H9 (cell line): ENCODE measurements around the gene STPG1. TPM values are rescaled to one million over a fixed set of nuclear protein-coding genes. Genes with fewer than 3 reads are reported as not detected.

ENCODE experiments used
- DNase-seq: peaks from one replicate; pipeline ENCODE4 v3.0.0-alpha.2; 2017
- H2AFZ ChIP-seq: one replicate; pipeline ENCODE4 v1.6.1; 2013; ENCODE audit warnings: mild to moderate bottlenecking, low read length, control low read depth, moderate library complexity
- H2AK5ac ChIP-seq: 2 replicates; pipeline ENCODE4 v1.6.1; 2013; ENCODE audit warnings: low read length, control low read depth, mixed read lengths; ENCODE audit not compliant: insufficient read length
- H2BK120ac ChIP-seq: one replicate; pipeline ENCODE4 v1.6.1; 2013; ENCODE audit warnings: low read depth, mild to moderate bottlenecking, low read length, control low read depth, inconsistent platforms; ENCODE audit not compliant: poor library complexity, severe bottlenecking
- H2BK12ac ChIP-seq: 2 replicates; pipeline ENCODE4 v1.6.1; 2013; ENCODE audit warnings: low read length, control low read depth, mixed read lengths, low read depth; ENCODE audit not compliant: insufficient read length
- H2BK15ac ChIP-seq: 2 replicates; pipeline ENCODE4 v1.6.1; 2013; ENCODE audit warnings: low read depth, low read length, control low read depth
- H2BK20ac ChIP-seq: one replicate; pipeline ENCODE4 v1.6.1; 2013; ENCODE audit warnings: low read depth, mild to moderate bottlenecking, low read length, control low read depth, inconsistent platforms; ENCODE audit not compliant: poor library complexity, severe bottlenecking
- H2BK5ac ChIP-seq: 2 replicates; pipeline ENCODE4 v1.6.1; 2013; ENCODE audit warnings: low read length, control low read depth, mixed read lengths; ENCODE audit not compliant: insufficient read length
- H3K14ac ChIP-seq: 2 replicates; pipeline ENCODE4 v1.6.1; 2013; ENCODE audit warnings: low read length, control low read depth; ENCODE audit not compliant: insufficient read depth
- H3K18ac ChIP-seq: 2 replicates; pipeline ENCODE4 v1.6.1; 2013; ENCODE audit warnings: low read depth, mild to moderate bottlenecking, mixed read lengths, low read length, control low read depth; ENCODE audit not compliant: insufficient read length
- H3K23ac ChIP-seq: 2 replicates; pipeline ENCODE4 v1.6.1; 2013; ENCODE audit warnings: low read length, control low read depth, mixed read lengths, low read depth; ENCODE audit not compliant: insufficient read length
- H3K23me2 ChIP-seq: 2 replicates; pipeline ENCODE4 v1.6.1; 2013; ENCODE audit warnings: low read depth, mild to moderate bottlenecking, mixed read lengths, low read length, control low read depth; ENCODE audit not compliant: insufficient read length, poor library complexity, severe bottlenecking
- H3K27ac ChIP-seq: 2 replicates; pipeline ENCODE4 v1.5.1; 2013; ENCODE audit warnings: low read length, control low read depth, mixed read lengths, low read depth; ENCODE audit not compliant: insufficient read length
- H3K27me3 ChIP-seq: 2 replicates; pipeline ENCODE4 v1.6.1; 2013; ENCODE audit warnings: low read length, control low read depth, inconsistent platforms; ENCODE audit not compliant: insufficient read depth
- H3K4ac ChIP-seq: 2 replicates; pipeline ENCODE4 v1.6.1; 2013; ENCODE audit warnings: low read depth, mild to moderate bottlenecking, control low read depth, inconsistent platforms, low read length, moderate library complexity
- H3K4me1 ChIP-seq: 2 replicates; pipeline ENCODE4 v1.6.1; 2013; ENCODE audit warnings: low read length, control low read depth, inconsistent platforms; ENCODE audit not compliant: insufficient read depth
- H3K4me2 ChIP-seq: 2 replicates; pipeline ENCODE4 v1.6.1; 2013; ENCODE audit warnings: low read length, control low read depth, mixed read lengths; ENCODE audit not compliant: insufficient read length, insufficient read depth
- H3K56ac ChIP-seq: 2 replicates; pipeline ENCODE4 v1.6.1; 2013; ENCODE audit warnings: low read depth, mild to moderate bottlenecking, mixed read lengths, low read length, control low read depth; ENCODE audit not compliant: insufficient read length
- H3K79me1 ChIP-seq: 2 replicates; pipeline ENCODE4 v1.6.1; 2013; ENCODE audit warnings: low read depth, mild to moderate bottlenecking, moderate library complexity, low read length, control low read depth, inconsistent platforms; ENCODE audit not compliant: insufficient read depth, poor library complexity, severe bottlenecking
- H3K79me2 ChIP-seq: 2 replicates; pipeline ENCODE4 v1.6.1; 2013; ENCODE audit warnings: low read length, control low read depth, inconsistent platforms; ENCODE audit not compliant: insufficient read depth
- H3K9ac ChIP-seq: 2 replicates; pipeline ENCODE4 v1.6.1; 2013; ENCODE audit warnings: low read length, control low read depth, mixed read lengths; ENCODE audit not compliant: insufficient read length; ENCODE audit errors: extremely low read depth
- H3K9me3 ChIP-seq: one replicate; pipeline ENCODE4 v1.6.1; 2013; ENCODE audit warnings: low read depth, low read length, inconsistent platforms; ENCODE audit not compliant: control insufficient read depth
- H3T11ph ChIP-seq: one replicate; pipeline ENCODE4 v1.6.1; 2013; ENCODE audit warnings: mild to moderate bottlenecking, low read length, control low read depth, inconsistent platforms
- H4K20me1 ChIP-seq: one replicate; pipeline ENCODE4 v1.6.1; 2013; ENCODE audit not compliant: control insufficient read depth, insufficient read length, insufficient read depth
- H4K5ac ChIP-seq: 2 replicates; pipeline ENCODE4 v1.6.1; 2013; ENCODE audit warnings: low read depth, mild to moderate bottlenecking, mixed read lengths, low read length, control low read depth; ENCODE audit not compliant: insufficient read length
- H4K8ac ChIP-seq: replicated peaks from 2 replicates; pipeline ENCODE4 v1.6.1; 2013; ENCODE audit warnings: low read length, control low read depth, mixed read lengths, low read depth; ENCODE audit not compliant: insufficient read length
- H4K91ac ChIP-seq: 2 replicates; pipeline ENCODE4 v1.6.1; 2013; ENCODE audit warnings: low read depth, mild to moderate bottlenecking, moderate library complexity, mixed read lengths, low read length, control low read depth; ENCODE audit not compliant: insufficient read length
- H3K27ac Mint-ChIP-seq, 3 experiments: 2 replicates in 2 of 3; 3 replicates in 1 of 3; pipeline ENCODE4 v1.8.0; 2020 to 2021; ENCODE audit warnings: mixed read lengths in 3 of 3, mild to moderate bottlenecking in 1 of 3, moderate library complexity in 1 of 3
- H3K27me3 Mint-ChIP-seq: 2 replicates; pipeline ENCODE4 v1.8.0; 2021; ENCODE audit warnings: low read depth, mild to moderate bottlenecking, moderate library complexity, mixed read lengths
- H3K36me3 Mint-ChIP-seq, 3 experiments: 2 replicates in 2 of 3; 3 replicates in 1 of 3; pipeline ENCODE4 v1.8.0; 2020 to 2021; ENCODE audit warnings: low read depth in 3 of 3, mixed read lengths in 3 of 3; ENCODE audit not compliant: insufficient read depth in 1 of 3
- H3K4me1 Mint-ChIP-seq, 2 experiments: 2 replicates each; pipeline ENCODE4 v1.8.0; 2020; ENCODE audit warnings: mixed read lengths in 2 of 2
- H3K4me3 Mint-ChIP-seq, 2 experiments: 2 replicates in 1 of 2; 3 replicates in 1 of 2; pipeline ENCODE4 v1.8.0; 2020 to 2021; ENCODE audit warnings: mild to moderate bottlenecking in 2 of 2, mixed read lengths in 2 of 2, moderate library complexity in 1 of 2
- H3K9me3 Mint-ChIP-seq, 2 experiments: 2 replicates in 1 of 2; 3 replicates in 1 of 2; pipeline ENCODE4 v1.8.0; 2020; ENCODE audit warnings: mild to moderate bottlenecking in 2 of 2, mixed read lengths in 2 of 2, moderate library complexity in 1 of 2
- WGBS: extraction: QIAGEN DNeasy Blood & Tissue Kit; methylation state at CpG from one replicate; pipeline ENCODE4 v1.1.7; 2013; ENCODE audit warnings: missing lambda C conversion rate, low lambda C conversion rate, mixed read lengths; ENCODE audit not compliant: insufficient read length; ENCODE audit errors: extremely low coverage; 5-methylcytosine and 5-hydroxymethylcytosine counted together
- total RNA-seq: library from RNA; stranded (reverse); gene quantifications from 2 replicates; pipeline ENCODE4 v1.2.1, GENCODE V29; 2021
- TF ChIP-seq, protein P1 (sequence below): fragments of 200-600 bp; sonication (generic); conservative IDR thresholded peaks from 3 replicates; pipeline ENCODE4 v1.8.0; 2021; ENCODE audit warnings: antibody characterized with exemption, mild to moderate bottlenecking

The STPG1 gene
- total RNA-seq, 1 experiment from 2014 or later, result 8.3 TPM

DNA sequence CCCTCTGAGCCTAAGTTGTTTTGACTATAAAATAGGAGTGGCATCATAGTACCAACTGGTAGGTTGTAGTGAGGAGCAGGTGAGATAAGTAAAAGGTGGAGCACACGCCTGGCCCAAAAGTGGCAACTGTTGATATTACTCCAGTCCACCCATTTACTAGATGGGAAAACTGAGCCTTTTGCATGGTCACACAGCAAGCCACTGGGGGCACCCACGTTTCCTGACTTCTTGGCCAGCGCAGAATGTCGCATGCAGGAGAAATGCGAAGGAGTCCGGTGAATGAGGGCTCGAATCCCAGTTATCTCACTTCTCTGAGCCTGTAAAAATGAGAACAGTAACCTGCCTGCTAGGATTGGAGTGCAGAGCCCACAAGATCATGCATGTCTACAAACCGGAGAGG lies 73.6 kb downstream of the STPG1 start:
- TF ChIP-seq, protein P1, sequence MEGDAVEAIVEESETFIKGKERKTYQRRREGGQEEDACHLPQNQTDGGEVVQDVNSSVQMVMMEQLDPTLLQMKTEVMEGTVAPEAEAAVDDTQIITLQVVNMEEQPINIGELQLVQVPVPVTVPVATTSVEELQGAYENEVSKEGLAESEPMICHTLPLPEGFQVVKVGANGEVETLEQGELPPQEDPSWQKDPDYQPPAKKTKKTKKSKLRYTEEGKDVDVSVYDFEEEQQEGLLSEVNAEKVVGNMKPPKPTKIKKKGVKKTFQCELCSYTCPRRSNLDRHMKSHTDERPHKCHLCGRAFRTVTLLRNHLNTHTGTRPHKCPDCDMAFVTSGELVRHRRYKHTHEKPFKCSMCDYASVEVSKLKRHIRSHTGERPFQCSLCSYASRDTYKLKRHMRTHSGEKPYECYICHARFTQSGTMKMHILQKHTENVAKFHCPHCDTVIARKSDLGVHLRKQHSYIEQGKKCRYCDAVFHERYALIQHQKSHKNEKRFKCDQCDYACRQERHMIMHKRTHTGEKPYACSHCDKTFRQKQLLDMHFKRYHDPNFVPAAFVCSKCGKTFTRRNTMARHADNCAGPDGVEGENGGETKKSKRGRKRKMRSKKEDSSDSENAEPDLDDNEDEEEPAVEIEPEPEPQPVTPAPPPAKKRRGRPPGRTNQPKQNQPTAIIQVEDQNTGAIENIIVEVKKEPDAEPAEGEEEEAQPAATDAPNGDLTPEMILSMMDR, result no peak
- H3K4ac ChIP-seq, result no peak overlapping the region
- H2BK20ac ChIP-seq, result no peak overlapping the region
- no peak overlapping the region for H4K8ac ChIP-seq
- H3K4me1 ChIP-seq, result peaks cover 7% of the 10 kb centered on the region; the same call in 1 of the 2 replicates
- H3K9me3 ChIP-seq, result no peaks in the 10 kb centered on the region
- H3T11ph ChIP-seq, result no peak overlapping the region
- H3K79me2 ChIP-seq, result no peaks in the 10 kb centered on the region
- no peak overlapping the region for H4K5ac ChIP-seq
- H4K20me1 ChIP-seq, result no peaks in the 10 kb centered on the region
- H3K9ac ChIP-seq, result no peak overlapping the region
- no peak overlapping the region for H3K27ac ChIP-seq
- H3K27ac Mint-ChIP-seq, result peak overlapping the region in 1 of 3 experiments; percentile 67; a peak in 1 of 7 replicates
- H3K18ac ChIP-seq, result no peak overlapping the region
- no peaks in the 10 kb centered on the region; a peak in 1 of 5 replicates for H3K9me3 Mint-ChIP-seq
- H3K4me3 Mint-ChIP-seq, result no peak overlapping the region
- no peak overlapping the region for H3K56ac ChIP-seq
- H3K23ac ChIP-seq, result no peak overlapping the region
- H2BK12ac ChIP-seq, result no peak overlapping the region
- H2BK120ac ChIP-seq, result no peak overlapping the region
- H3K14ac ChIP-seq, result no peak overlapping the region
- H3K4me2 ChIP-seq, result no peak overlapping the region
- no peak overlapping the region for H2AK5ac ChIP-seq
- H3K27me3 Mint-ChIP-seq, result peaks cover 7% of the 10 kb centered on the region
- no peak overlapping the region for H2BK5ac ChIP-seq
- no peaks in the 10 kb centered on the region for H3K79me1 ChIP-seq
- H2AFZ ChIP-seq, result no peak overlapping the region
- peaks cover 45 to 66% of the 10 kb centered on the region in 2 experiments for H3K4me1 Mint-ChIP-seq
- H3K23me2 ChIP-seq, result no peaks in the 10 kb centered on the region
- H2BK15ac ChIP-seq, result no peak overlapping the region
- no peaks in the 10 kb centered on the region for H3K27me3 ChIP-seq
- WGBS, result no CpG with 5 or more reads among the region's 8 CpGs
- DNase-seq, result no peak
- no peaks in the 10 kb centered on the region for H3K36me3 Mint-ChIP-seq
- no peak overlapping the region for H4K91ac ChIP-seq
